Measurements from ENCODE around the gene LSM3.

GRCh38 chr3:14158370-14158769 is 20.2 kb upstream of the LSM3 start:
- TF ChIP-seq CTCF (IDR thresholded peaks at IDR 0.05): no peak
- TF ChIP-seq POLR2A (IDR thresholded peaks at IDR 0.05): no peak
